ENCODE results near the gene TBCD.

DNA sequence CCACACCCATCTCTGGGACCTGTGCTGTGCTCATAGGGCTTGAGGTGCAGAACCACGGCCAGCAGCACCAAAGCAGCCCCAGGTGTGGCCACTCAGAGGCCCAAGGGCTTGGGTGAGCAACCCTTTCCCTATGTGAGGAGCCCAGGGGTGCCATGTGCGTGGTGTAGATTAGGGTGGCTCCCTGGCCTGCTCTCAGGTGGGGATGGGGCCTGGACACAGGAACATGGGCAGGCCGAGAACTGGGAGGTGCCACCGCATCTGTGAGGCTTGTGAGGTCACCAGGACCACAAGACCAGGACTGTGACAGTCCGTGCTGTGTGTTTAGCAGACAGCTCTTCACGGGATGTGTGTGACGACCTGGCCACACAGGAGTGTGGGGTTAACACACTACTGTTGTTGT, 191.5 kb downstream of the TBCD start:
- TF ChIP-seq, protein P1, sequence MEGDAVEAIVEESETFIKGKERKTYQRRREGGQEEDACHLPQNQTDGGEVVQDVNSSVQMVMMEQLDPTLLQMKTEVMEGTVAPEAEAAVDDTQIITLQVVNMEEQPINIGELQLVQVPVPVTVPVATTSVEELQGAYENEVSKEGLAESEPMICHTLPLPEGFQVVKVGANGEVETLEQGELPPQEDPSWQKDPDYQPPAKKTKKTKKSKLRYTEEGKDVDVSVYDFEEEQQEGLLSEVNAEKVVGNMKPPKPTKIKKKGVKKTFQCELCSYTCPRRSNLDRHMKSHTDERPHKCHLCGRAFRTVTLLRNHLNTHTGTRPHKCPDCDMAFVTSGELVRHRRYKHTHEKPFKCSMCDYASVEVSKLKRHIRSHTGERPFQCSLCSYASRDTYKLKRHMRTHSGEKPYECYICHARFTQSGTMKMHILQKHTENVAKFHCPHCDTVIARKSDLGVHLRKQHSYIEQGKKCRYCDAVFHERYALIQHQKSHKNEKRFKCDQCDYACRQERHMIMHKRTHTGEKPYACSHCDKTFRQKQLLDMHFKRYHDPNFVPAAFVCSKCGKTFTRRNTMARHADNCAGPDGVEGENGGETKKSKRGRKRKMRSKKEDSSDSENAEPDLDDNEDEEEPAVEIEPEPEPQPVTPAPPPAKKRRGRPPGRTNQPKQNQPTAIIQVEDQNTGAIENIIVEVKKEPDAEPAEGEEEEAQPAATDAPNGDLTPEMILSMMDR (conservative IDR thresholded peaks at IDR 0.05; ENCODE audit: low read length), result no peak
- no peak for TF ChIP-seq EZH2phosphoT487 (IDR thresholded peaks at IDR 0.05; ENCODE audit: borderline replicate concordance, low read depth, low read length)

All from OCI-LY7 (cell line).